HEK293 (cell line): ENCODE results near the gene SCLT1.
A peak's percentile ranks its signal among the peaks of the same experiment; 100 is the strongest.

Experiments used
- CTCF ChIA-PET: fragments of 350-600 bp; formaldehyde crosslinking; extraction: SDS; loops from one replicate; lab custom pipeline; 2021; ENCODE audit warnings: antibody characterized with exemption; lab: Yijun Ruan, JAX
- POLR2A ChIA-PET: fragments of 300-600 bp; formaldehyde crosslinking; extraction: SDS; loops from one replicate; lab custom pipeline; 2020; ENCODE audit warnings: antibody characterized with exemption, inconsistent platforms; lab: Yijun Ruan, JAX
- H3K27ac ChIP-seq: fragments of 200-500 bp; sonication (Bioruptor generic); 2 replicates; pipeline ENCODE4 v1.5.1; 2014; ENCODE audit warnings: low read depth, low read length, control low read depth, inconsistent platforms; ENCODE audit errors: extremely low read depth
- H3K36me3 ChIP-seq, 2 experiments: fragments of 200-500 bp in 1 of 2; sonication (Bioruptor generic) in 1 of 2; 1 replicate in 1 of 2; 2 replicates in 1 of 2; pipeline ENCODE4 v1.5.1; 2014 to 2017; ENCODE audit warnings: inconsistent platforms in 2 of 2, low read length in 2 of 2; ENCODE audit not compliant: control insufficient read depth in 2 of 2, insufficient read depth in 1 of 2
- H3K4me1 ChIP-seq: fragments of 200-500 bp; sonication (Bioruptor generic); 2 replicates; pipeline ENCODE4 v1.5.1; 2014; ENCODE audit warnings: mild to moderate bottlenecking, low read length, inconsistent platforms; ENCODE audit not compliant: control insufficient read depth, insufficient read depth
- H3K4me3 ChIP-seq: 2 replicates; pipeline ENCODE4 v1.5.1; 2011; ENCODE audit warnings: low read depth, mild to moderate bottlenecking, control low read depth, low read length, moderate library complexity
- H3K9me3 ChIP-seq: fragments of 200-500 bp; sonication (Bioruptor generic); 2 replicates; pipeline ENCODE4 v1.5.1; 2014; ENCODE audit warnings: low read depth, low read length, inconsistent platforms; ENCODE audit not compliant: control insufficient read depth, insufficient read depth
- AEBP2 ChIP-seq: fragments of 450-650 bp; formaldehyde crosslinking; IDR thresholded peaks from 2 replicates; pipeline ENCODE4 v1.5.1; 2016; ENCODE audit warnings: missing biosample characterization, missing genetic modification characterization, borderline replicate concordance
- ATF2 ChIP-seq: fragments of 450-650 bp; formaldehyde crosslinking; IDR thresholded peaks from 2 replicates; pipeline ENCODE4 v1.5.1; 2016; ENCODE audit warnings: missing biosample characterization, missing genetic modification characterization, low read depth
- ELK4 ChIP-seq: IDR thresholded peaks from 2 replicates; pipeline ENCODE4 v1.6.1; 2011; ENCODE audit warnings: mild to moderate bottlenecking, low read depth, low read length, borderline replicate concordance
- HIC1 ChIP-seq: fragments of 450-650 bp; formaldehyde crosslinking; IDR thresholded peaks from 2 replicates; pipeline ENCODE4 v1.5.1; 2016; ENCODE audit warnings: missing biosample characterization, missing genetic modification characterization
- HOXA7 ChIP-seq: sonication (generic); formaldehyde crosslinking; IDR thresholded peaks from 2 replicates; pipeline ENCODE4 v1.8.1; 2022; ENCODE audit warnings: missing genetic modification reagents, borderline replicate concordance
- KLF7 ChIP-seq: fragments of 450-650 bp; formaldehyde crosslinking; IDR thresholded peaks from 2 replicates; pipeline ENCODE4 v1.5.1; 2016; ENCODE audit warnings: missing biosample characterization, missing genetic modification characterization, borderline replicate concordance
- MEIS1 ChIP-seq: sonication (generic); formaldehyde crosslinking; IDR thresholded peaks from 2 replicates; pipeline ENCODE4 v1.8.1; 2022; ENCODE audit warnings: missing genetic modification reagents, mild to moderate bottlenecking, borderline replicate concordance
- PATZ1 ChIP-seq: fragments of 450-650 bp; formaldehyde crosslinking; IDR thresholded peaks from 2 replicates; pipeline ENCODE4 v1.5.1; 2016; ENCODE audit warnings: missing biosample characterization, missing genetic modification characterization
- PBX3 ChIP-seq: sonication (generic); formaldehyde crosslinking; IDR thresholded peaks from 2 replicates; pipeline ENCODE4 v1.8.1; 2022; ENCODE audit warnings: mild to moderate bottlenecking, moderate library complexity, missing genetic modification reagents
- SP2 ChIP-seq: fragments of 450-650 bp; formaldehyde crosslinking; IDR thresholded peaks from 2 replicates; pipeline ENCODE4 v1.5.1; 2016; ENCODE audit warnings: missing biosample characterization, missing genetic modification characterization
- TCF7L2 ChIP-seq: IDR thresholded peaks from 2 replicates; pipeline ENCODE4 v1.6.1; 2011; ENCODE audit warnings: low read depth, mild to moderate bottlenecking, inconsistent platforms, low read length, moderate library complexity, borderline replicate concordance
- ZBTB26 ChIP-seq: fragments of 450-650 bp; formaldehyde crosslinking; optimal IDR thresholded peaks from 2 replicates; pipeline ENCODE3; 2016; ENCODE audit warnings: missing biosample characterization, mild to moderate bottlenecking, missing genetic modification characterization
- ZIC2 ChIP-seq: fragments of 450-650 bp; formaldehyde crosslinking; IDR thresholded peaks from 2 replicates; pipeline ENCODE4 v1.5.1; 2016; ENCODE audit warnings: missing biosample characterization, missing genetic modification characterization
- ZNF214 ChIP-seq: fragments of 450-650 bp; formaldehyde crosslinking; IDR thresholded peaks from 2 replicates; pipeline ENCODE4 v1.5.1; 2017; ENCODE audit warnings: missing biosample characterization, mild to moderate bottlenecking, missing genetic modification characterization, borderline replicate concordance
- ZNF292 ChIP-seq: fragments of 450-650 bp; formaldehyde crosslinking; IDR thresholded peaks from 2 replicates; pipeline ENCODE4 v1.5.1; 2016; ENCODE audit warnings: low read depth, missing biosample characterization, missing genetic modification characterization, borderline replicate concordance
- ZNF341 ChIP-seq: fragments of 450-650 bp; formaldehyde crosslinking; IDR thresholded peaks from 2 replicates; pipeline ENCODE4; 2016; ENCODE audit warnings: low read depth, missing biosample characterization, missing genetic modification characterization
- ZNF501 ChIP-seq: fragments of 450-650 bp; formaldehyde crosslinking; IDR thresholded peaks from 2 replicates; pipeline ENCODE4 v1.5.1; 2016; ENCODE audit warnings: missing biosample characterization, missing genetic modification characterization
- ZNF664 ChIP-seq: fragments of 450-650 bp; formaldehyde crosslinking; IDR thresholded peaks from 2 replicates; pipeline ENCODE4 v1.5.1; 2016; ENCODE audit warnings: missing biosample characterization, missing genetic modification characterization
- ZNF692 ChIP-seq: fragments of 450-650 bp; formaldehyde crosslinking; IDR thresholded peaks from 2 replicates; pipeline ENCODE4 v1.5.1; 2016; ENCODE audit warnings: missing biosample characterization, missing genetic modification characterization
- ZNF76 ChIP-seq: fragments of 450-650 bp; formaldehyde crosslinking; IDR thresholded peaks from 2 replicates; pipeline ENCODE4; 2016; ENCODE audit warnings: low read depth, missing biosample characterization, missing genetic modification characterization, borderline replicate concordance
- ZSCAN4 ChIP-seq: fragments of 450-650 bp; formaldehyde crosslinking; IDR thresholded peaks from 2 replicates; pipeline ENCODE4 v1.5.1; 2017; ENCODE audit warnings: missing biosample characterization, missing genetic modification characterization
- ZXDB ChIP-seq: fragments of 450-650 bp; formaldehyde crosslinking; IDR thresholded peaks from 2 replicates; pipeline ENCODE4 v1.5.1; 2016; ENCODE audit warnings: missing biosample characterization, missing genetic modification characterization

The SCLT1 gene

GRCh38 chr4:129093191-129093920 is at the start of gene SCLT1:
SCLT1 (minus strand) TSS chr4:129093539; CDS start chr4:129093103, 436 bp downstream.
- Histone ChIP-seq H3K9me3 (no peaks in the 10 kb centered on the region), H3K4me1 (no peaks in the 10 kb centered on the region), H3K4me3 (peak within 1 kb of the TSS; percentile 88), H3K36me3 (no peaks in the 10 kb centered on the region), H3K27ac (peak within 1 kb of the TSS; percentile 89)
- CTCF ChIA-PET = no interaction called here
- POLR2A ChIA-PET = interaction anchor here (1.4 kb wide), 1 partner anchor 281 kb away, joined by 4 read pairs; no protein-coding TSS in a partner anchor
- TF ChIP-seq ZNF341 (tag by site-specific recombination) (peak; percentile 32; the same call in 1 of the 2 replicates), SP2 (tag by site-specific recombination) (peak; percentile 87), PBX3 (no peak), HIC1 (peak; percentile 59; the same call in 1 of the 2 replicates), ZNF76 (tag by site-specific recombination) (peak; percentile 53; the same call in 1 of the 2 replicates), ZNF664 (tag by site-specific recombination) (no peak), ZNF214 (tag by site-specific recombination) (no peak), KLF7 (no peak), ZBTB26 (tag by site-specific recombination) (peak; percentile 40), ZNF501 (tag by site-specific recombination) (peak; percentile 75), ZNF292 (no peak), AEBP2 (no peak), ZXDB (tag by site-specific recombination) (peak; percentile 87), ZNF692 (tag by site-specific recombination) (0 out of 2 replicates have a peak, but pooled peaks have one; percentile 46), MEIS1 (CRISPR knock-in tag) (no peak), PATZ1 (tag by site-specific recombination) (peak; percentile 73), ZSCAN4 (tag by site-specific recombination) (no peak), TCF7L2 (no peak), ATF2 (tag by site-specific recombination) (peak; percentile 79), ZIC2 (peak; percentile 80), ELK4 (peak; percentile 37; the same call in 1 of the 2 replicates), HOXA7 (no peak)
